GM19193 (cell line): ENCODE data around the gene TMEM97.

Experiments used
- POLR2A ChIP-seq: IDR thresholded peaks from 4 replicates; pipeline ENCODE4 v1.6.1; 2011; ENCODE audit not compliant: insufficient read depth, insufficient read length; ENCODE audit errors: extremely low read depth

TMEM97 gene

DNA sequence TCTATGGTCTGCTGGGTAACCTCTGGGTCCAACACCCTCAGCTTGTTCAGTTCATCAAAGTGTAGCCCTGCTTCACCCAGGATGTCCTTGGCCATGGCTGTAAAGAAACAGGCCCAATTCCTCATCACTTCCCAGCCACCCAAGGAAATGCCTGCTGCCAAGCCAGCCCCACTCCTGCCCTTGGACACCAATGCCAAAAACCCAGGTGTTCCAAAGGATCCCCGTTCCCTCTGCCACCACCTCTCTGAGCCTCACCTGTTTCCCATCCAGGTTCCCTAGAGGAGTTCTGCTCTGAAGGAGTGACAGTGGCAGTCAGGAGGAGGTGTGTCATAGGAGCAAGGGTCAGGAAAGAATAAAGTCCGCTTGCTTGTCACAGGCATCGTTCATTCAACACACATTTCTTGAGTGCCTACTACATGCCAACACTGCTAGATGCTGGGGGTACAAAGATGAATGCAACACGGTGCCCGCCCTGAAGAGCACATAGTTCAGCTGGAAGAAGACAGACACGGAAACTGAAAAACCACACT, 13.0 kb downstream of the TMEM97 start:
- no peak for TF ChIP-seq POLR2A

DNA sequence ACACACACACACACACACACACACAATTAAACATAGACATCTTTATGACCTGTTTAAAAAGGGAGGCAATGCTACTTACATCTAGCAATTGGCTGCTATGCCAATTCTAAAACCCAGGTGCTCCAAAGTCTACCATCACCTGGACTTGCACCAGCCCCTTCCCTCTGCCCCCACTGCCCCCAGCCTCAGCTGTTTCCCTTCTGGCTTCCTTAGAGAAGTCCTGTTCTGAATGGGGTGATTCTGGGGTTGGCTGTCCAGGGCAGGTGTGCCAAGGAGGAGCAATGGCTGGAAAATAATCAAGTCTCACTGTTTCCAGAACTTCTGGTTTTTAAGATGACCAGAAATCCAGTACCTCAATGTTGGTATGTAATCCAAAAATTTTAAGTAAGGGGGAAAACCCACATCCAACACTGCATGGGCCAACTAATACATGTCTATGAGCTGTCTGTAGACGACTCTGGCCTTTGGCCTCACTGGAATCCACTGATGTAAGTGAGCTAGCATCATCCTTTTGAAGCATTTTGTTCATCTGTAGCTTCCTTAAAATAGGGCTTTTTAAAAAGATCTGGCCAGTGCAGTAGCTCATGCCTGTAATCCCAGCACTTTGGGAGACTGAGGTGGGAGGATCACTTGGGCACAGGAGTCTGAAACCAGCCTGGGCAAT, 14.2 kb downstream of the TMEM97 start:
- TF ChIP-seq POLR2A = no peak

DNA sequence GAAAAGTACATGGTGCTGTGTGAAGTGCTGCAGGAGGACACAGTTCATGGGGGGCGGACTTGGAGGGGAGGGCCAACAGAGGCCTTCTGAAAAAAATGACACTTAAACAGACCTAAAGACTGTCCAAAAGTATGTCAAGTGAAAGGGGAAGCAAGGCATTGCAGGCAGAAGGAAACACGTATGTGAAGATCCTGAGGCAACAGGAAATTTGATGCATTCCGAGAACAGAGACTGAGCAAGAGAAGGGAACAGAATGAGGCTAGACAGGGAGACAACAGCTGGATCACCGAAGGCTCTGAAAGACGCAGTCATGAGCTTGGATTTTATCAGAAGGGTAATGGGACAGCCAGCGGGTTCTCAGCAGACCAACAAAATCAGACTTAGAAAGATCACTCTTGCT, 15.2 kb downstream of the TMEM97 start:
- no peak for TF ChIP-seq POLR2A

DNA sequence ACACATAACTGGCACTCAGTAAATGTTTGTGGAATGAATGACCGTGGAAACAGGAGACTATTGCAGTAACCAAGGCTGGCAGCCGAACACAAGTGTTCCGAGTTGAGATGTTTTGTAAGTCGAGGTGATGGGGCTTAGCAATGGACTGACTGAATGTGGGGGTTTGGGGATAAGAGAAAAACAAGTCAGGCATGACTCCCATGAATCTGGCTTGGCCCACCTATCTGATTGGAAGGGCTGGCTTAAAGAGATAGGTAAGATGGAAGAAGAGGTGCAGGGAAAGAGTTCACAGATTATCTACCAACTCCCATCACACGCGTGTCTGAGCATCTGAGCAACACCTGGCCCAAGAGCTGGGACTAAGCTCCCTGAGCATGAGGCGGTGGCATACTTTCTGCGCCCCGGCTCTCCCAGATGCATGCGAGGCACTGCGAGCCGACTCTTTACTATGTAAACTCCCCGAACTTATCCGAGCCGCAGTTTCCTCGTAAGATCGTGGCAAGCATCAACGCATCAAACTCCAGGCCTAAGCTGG, 15.7 kb downstream of the TMEM97 start:
- no peak for TF ChIP-seq POLR2A

DNA sequence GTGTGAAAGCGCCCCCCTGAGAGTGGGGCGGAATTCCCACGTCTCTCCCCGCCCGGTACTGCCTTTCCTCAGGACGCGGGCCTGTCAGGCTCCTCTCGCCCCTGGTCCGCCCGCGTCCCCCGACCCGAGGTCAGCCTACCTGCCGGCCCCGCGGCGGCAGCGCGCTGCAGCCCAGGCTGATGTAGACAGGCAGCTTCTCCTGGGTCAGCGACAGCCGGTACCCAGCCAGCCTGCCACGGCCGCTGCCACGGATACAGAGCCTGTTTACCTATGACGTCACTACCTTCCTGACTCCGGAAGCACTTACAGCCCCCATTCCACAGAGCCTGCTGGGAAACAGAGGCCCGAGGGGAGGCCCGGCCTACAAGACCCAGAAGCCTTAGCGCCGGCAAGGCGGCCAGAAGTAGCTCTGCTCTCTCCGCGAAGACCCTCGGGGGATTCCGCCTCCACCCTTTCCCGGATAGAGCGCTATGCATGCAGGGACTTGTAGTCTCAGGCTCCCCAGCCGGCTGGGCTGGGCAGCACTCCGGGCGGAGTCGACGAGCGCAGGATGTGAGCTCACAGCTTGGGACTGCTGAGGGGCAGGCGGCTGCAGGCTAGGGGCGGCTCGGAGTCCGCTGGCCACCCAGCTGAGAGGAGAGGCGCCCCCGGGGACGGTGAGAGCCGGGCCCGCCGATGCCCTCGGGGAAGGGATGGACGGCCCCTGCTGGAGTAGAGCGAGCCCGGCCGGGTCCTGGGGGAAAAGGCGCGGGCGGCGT, 16.4 kb downstream of the TMEM97 start, which contains the start of the genes IFT20 and TNFAIP1:
IFT20 (minus strand) TSS at position 272 of the 758 bp plus-strand sequence. CDS start 3,487 bp downstream, outside the sequence.
TNFAIP1 (plus strand) TSS at position 561 of the 758 bp plus-strand sequence. CDS start 3,761 bp downstream, outside the sequence.
- TF ChIP-seq POLR2A = peak; percentile 82

DNA sequence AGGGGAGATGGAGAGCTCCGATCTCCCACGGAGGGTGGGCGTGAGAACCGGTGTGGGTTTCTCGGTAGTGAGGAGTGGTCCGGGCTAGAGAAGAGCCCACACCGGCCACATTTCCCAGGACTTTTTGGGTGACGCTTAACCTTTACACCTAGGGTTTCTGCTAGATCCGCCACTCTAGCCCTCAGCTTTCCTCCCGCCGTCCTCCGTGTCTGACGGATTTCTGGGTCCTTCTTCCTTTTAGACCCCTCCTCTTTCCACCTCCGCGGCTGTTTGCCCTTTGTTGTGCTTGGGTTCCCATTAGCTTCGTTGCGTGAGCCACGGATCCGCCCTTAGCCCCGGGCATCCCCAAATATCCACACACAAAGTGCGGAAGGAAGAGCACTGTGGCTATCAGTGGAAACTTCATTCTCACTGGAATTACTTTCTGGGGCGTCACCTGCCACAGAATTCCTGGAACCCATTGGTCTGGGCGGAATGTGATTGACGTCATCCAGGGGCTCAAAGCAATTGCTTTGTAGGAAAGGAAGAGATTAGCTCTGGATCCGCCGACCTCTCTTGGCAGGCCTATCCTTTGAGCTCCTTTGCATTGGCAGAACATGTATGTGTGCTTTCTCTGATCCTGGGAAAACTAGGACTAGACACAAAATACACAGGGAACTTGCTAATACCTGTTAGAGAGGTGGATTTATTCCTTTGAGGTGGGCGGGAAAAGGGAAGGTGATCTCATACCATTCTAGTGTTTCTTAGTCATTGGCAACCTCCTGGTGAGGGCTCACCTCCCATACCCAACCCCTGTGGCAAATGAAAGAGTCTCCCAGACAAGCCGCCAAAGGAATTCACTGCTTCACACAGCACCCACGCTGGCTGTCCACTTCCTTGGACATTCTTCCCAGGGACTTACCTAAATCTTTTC, 17.2 kb downstream of the TMEM97 start:
- TF ChIP-seq POLR2A = no peak

DNA sequence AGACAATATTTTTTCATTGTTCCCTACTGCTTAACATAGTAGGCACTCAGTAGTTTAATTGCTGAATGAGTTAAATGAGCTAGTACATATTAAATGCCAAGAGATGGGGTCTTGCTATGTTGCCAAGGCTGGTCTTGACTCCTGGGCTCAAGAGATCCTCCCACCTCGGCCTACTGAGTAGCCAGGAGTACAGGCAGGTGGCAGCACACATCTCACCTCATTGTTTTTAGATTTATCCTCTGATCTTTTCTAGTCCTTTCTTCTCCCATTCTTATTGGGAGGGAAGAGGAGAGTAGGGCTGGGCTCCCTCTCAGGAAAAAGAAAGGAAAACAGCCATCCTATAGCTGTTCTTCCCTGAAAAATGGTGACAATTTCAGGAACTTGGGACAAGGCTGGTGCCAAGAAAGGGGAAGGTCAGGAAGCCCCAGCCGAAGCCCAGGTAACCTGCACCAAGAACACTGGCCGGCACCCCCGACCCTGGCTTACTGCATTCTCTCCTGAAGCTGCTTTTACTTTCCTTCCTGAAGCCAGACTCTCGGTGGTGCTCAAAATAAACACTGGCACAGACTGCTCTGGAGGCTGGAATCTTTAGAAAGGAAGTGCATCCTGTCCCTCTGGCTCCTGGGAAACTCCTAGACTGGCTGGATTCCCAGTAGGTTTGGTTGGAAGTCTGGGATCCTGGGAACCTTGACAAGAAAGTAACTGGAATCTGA, 19.2 kb downstream of the TMEM97 start:
- no peak for TF ChIP-seq POLR2A

DNA sequence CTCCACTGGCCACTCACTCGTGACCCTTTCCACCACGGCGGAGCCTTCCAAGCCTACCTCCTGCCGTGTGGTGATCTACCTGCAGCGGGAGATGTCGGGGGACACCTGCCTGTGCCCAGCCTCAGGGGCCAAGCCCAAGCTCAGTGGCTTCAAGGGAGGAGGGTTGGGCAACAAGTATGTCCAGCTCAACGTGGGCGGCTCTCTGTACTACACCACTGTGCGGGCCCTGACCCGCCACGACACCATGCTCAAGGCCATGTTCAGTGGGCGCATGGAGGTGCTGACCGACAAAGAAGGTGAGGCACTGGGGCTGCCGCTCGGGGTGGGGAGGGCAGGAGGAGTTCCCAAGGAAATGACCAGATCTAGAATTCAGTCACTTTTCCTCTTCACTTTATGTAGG, 20.4 kb downstream of the TMEM97 start:
- TF ChIP-seq POLR2A = no peak

DNA sequence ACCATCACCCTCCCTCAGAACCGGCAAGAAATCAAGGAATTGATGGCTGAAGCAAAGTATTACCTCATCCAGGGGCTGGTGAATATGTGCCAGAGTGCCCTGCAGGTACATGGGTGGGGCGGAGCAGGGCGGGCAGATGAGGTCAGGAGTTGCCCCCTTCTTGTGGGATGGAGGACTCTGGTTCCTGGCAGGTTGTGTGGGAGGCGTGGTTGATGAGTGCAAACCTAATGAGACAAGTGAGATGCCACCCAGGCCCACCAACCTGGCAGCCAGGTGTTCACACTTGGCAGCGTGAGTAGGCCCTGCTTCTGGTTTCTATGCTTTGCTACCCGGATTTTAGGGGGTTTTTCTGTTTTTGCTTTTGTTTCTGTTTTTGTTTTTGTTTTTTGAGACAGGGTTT, 21.4 kb downstream of the TMEM97 start:
- no peak for TF ChIP-seq POLR2A

DNA sequence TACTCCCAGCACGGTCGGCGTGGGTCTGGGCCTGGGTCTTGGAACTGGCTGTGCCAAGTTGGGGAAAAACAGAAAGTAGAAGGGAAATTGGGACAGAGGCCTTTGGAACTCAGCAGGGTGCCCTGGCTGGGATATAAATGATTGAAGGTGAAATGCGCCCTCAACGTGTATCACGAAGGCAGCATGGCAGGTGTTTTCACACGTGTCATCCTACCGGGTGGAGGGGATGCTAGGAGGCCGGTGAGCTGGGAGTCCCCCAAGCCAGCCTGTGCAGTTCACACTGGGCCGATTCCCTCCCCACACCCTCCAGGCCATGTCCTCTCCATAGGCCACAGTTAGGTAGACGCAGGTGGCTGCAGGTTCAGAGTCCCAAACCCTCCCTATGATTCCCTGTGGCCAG, 22.5 kb downstream of the TMEM97 start:
- no peak for TF ChIP-seq POLR2A

DNA sequence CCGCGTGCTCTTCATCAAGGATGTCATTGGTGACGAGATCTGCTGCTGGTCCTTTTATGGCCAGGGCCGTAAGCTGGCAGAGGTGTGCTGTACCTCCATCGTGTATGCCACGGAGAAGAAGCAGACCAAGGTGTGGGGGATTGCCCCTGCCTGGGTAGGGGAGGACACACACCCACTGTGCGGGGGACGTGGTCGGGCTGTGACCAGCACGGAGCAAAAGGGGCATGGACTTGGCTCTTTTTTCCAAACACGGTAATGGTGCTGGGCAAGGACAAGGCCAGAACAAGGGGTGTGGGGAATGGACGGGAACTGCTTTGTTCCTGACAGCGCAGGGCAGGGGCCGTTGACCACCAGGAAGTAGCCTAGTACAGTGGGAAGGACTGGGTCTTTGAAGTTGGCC, 23.3 kb downstream of the TMEM97 start:
- TF ChIP-seq POLR2A = no peak

DNA sequence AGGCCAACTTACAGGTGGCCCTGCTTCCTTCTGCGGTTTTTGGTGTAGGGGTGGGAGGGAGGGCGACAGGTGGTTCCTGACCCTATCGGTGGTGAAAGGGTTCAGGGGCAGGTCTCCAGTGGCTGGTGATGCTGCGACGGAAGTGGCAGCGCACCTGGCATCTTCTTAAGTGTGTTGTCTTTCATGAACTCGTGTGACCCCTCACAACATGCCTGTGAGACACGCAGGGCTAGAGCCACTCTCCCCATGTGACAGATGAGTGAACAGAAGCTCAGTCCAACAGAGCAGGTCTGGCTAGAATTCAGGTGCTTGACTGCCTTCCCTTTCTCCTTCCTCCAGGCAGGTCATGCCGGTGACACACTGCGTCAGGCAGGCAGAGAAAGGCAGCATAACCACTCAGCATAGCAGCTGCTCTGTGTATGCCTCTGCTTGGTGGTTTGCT, 24.5 kb downstream of the TMEM97 start:
- TF ChIP-seq POLR2A = no peak

DNA sequence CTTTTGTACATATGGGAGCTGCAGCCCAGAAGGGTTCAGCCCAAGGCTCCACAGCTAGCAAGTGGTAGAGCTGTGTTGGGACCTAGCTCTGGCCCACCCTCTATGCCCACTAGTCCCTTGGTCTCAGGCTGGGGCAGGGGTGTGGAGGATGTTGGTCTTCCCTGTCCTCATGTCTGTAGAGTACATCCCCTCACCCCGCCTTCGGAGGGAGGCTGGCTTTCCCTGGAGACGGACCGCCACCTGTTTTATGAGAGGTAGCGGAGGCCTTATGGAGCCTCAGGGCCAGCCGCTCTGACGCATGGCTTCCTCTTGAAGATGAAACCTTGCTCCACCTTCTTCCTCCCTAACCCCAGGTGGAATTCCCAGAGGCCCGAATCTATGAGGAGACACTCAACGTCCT, 25.0 kb downstream of the TMEM97 start:
- TF ChIP-seq POLR2A = no peak

DNA sequence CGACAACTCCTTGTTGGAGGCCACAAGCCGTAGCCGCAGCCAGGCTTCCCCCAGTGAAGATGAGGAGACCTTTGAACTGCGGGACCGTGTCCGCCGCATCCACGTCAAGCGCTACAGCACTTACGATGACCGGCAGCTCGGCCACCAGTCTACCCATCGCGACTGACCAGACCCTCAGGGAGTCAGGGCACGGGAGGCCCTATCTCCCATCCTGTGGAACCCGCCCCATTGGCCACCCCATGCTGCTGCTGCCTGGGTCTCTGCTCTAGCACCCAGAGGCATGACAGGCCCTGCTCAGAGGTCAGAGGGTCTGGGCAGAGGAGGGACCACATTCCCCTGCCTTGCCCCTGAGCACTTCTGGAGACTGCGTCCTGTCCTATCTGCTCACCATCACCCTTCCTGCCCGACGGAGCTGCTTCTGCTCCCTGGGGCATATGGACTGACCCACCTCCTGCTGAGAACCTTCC, 25.5 kb downstream of the TMEM97 start:
- no peak for TF ChIP-seq POLR2A
